NCI-H146 treated with DMSO at 0.1 percent for 48 hours (cell line): Measurements from ENCODE around the gene PHACTR1.
"Not testable (repeated sequence)": the region's sequence is repeated elsewhere in the genome, so short reads cannot be mapped to it uniquely, and the experiment has no call there.

Source experiments
- DNase-seq: peaks from one replicate; lab custom pipeline; 2025; ENCODE audit not compliant: unreplicated experiment; lab: John Stamatoyannopoulos, UW

The PHACTR1 gene

GRCh38 chr6:12943549-12943948, 227.0 kb downstream of the PHACTR1 start:
- DNase-seq, result no peak

- no peak for DNase-seq
These were observed 227.4 kb downstream of the PHACTR1 start for GRCh38 chr6:12944001-12944400.

GRCh38 chr6:12944528-12944927, 228.0 kb downstream of the PHACTR1 start:
- DNase-seq, result not testable (repeated sequence)

- DNase-seq, result no peak
These were observed 230.7 kb downstream of the PHACTR1 start for GRCh38 chr6:12947151-12947871.

GRCh38 chr6:12947967-12948366, 231.4 kb downstream of the PHACTR1 start:
- no peak for DNase-seq

- DNase-seq, result no peak
These were observed 234.4 kb downstream of the PHACTR1 start for GRCh38 chr6:12950976-12951375.

DNA sequence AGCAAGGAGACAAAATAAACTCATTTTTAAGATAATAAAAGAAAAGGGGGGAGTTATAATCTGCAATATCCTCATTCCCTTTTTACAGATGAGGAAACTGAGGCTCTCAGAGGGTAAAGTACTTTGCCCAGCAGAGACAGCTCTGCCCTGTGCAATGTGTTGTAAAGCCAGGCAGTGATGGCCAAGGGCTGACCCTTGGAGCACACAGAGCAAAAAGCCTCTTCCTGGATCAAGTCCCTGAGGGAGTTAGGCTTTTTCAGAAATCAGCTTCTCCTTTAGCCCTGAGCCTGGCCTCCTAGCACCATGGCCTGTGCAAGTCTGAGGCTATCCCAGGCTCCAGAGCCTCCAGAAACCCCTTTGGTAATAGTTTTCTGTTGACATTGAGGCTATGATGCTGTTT, 234.8 kb downstream of the PHACTR1 start:
- no peak for DNase-seq

DNA sequence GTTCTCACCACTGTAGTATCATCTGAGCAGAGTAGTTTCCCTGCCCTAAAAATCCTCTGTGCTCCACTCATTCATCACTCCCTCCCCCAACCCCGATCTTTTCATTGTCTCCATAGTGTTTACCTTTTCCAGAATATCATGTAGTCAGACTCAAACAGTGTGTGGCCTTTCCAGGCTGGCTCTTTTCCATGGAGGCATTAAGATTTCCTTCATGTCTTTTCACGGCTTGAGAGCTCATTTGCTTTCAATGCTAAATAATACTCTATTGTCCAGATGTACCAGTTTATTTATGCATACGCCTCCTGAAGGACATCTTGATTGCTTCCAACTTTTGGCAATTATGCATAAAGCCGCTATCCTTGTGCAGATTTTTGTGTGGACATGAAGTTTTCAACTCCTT, 235.8 kb downstream of the PHACTR1 start:
- no peak for DNase-seq

DNA sequence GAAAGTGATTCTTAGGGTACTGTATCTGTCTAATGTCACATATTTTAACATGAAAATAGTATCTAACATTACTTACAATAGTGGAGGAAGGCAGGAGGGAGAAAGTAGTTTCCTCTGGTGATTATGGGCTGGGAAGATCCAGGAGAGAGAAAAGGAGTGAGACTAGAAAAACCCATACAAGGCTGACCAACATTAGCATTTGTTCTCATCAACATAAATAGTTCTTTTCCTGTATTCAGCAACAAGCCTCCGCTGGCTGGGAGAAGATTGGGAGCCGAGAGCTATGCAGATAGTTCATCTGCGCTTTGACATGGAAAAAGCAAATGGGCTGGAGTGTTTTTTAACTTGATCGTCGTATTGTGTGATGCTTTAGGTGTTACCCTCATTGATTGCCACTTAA, 239.4 kb downstream of the PHACTR1 start:
- DNase-seq, result no peak

- no peak for DNase-seq
These were observed 240.4 kb downstream of the PHACTR1 start for GRCh38 chr6:12956991-12957320.

GRCh38 chr6:12957321-12958051, 240.9 kb downstream of the PHACTR1 start:
- DNase-seq, result peak; percentile 49

GRCh38 chr6:12958052-12958706, 241.6 kb downstream of the PHACTR1 start:
- DNase-seq, result peak; percentile 40

GRCh38 chr6:12961761-12962160, 245.2 kb downstream of the PHACTR1 start:
- no peak for DNase-seq

- DNase-seq, result no peak
These were observed 246.0 kb downstream of the PHACTR1 start for GRCh38 chr6:12962529-12962928.

DNA sequence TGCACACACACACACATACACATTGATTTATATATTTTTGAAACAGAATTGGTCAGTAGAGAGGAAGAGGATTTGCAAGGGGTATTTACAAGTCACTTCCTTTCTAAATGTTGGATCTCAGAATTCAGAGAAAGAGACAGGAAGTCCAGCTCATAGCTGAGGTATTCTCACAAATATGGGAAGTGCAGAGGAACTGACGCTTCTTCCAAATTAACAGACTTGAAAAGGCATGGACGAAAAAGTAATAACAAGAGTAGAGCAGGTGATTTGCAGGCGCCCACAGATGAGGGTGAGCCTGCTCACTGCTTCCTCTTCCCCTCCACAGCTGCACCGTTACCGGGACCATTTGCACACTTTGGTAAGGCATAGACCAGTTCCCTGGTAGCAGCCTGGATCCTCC, 246.4 kb downstream of the PHACTR1 start:
- no peak for DNase-seq

GRCh38 chr6:12963567-12963966, 247.0 kb downstream of the PHACTR1 start:
- no peak for DNase-seq

- no peak for DNase-seq
These were observed 251.1 kb downstream of the PHACTR1 start for GRCh38 chr6:12967686-12968085.

GRCh38 chr6:12968290-12968689, 251.7 kb downstream of the PHACTR1 start:
- DNase-seq, result no peak

GRCh38 chr6:12968839-12969558, 252.4 kb downstream of the PHACTR1 start:
- no peak for DNase-seq

DNA sequence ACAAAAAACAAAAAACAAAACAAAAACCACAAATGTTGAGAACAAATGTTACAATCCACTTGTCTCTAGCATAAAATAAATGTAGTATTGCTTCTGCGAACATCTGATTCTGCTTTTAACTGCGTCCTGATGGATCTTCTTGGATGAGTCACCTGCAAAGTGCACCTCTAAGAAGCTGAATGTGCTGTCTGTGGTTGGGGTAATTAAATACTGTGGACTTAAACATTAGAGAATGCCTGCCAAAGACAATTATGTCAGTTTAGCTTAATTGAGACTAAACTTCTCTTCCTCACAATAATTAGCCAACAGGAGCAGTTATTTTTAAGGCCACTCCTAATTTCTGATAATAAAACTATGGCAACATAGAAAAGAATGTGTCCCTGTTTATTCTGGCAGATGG, 253.4 kb downstream of the PHACTR1 start:
- no peak for DNase-seq

DNA sequence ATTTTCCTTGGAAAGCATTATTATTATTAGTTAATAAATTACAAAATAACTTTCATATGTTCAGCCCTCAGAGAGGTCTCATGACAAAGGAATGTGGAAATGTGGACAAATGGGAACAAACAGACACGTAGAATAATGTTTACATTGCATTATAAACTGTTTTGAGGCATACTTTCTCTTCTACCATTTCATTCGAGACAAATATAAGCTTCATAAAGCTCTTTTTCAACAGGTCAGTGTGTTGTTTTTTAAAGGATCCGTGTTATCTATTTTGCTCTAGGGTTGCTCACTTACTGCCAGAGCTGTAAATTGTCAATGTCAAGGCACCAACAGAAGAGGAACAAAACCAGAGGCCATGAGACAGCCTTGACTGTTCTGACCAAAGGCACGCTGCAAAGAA, 256.8 kb downstream of the PHACTR1 start:
- DNase-seq, result no peak

GRCh38 chr6:12974551-12974950, 258.0 kb downstream of the PHACTR1 start:
- no peak for DNase-seq
